NB4 (cell line): ENCODE data around the gene FHDC1.

Experiments used
- DNase-seq: peaks from one replicate; pipeline ENCODE4 v3.0.0; 2010; ENCODE audit warnings: low read depth
- H3K4me3 ChIP-seq: one replicate; pipeline ENCODE4 v1.5.1; 2011; ENCODE audit warnings: mild to moderate bottlenecking, low read depth, low read length, moderate library complexity
- MYC ChIP-seq: IDR thresholded peaks from 2 replicates; pipeline ENCODE4 v1.6.1; 2011; ENCODE audit warnings: low read depth, low read length
- POLR2A ChIP-seq: IDR thresholded peaks from 2 replicates; pipeline ENCODE4 v1.6.1; 2011; ENCODE audit warnings: mild to moderate bottlenecking; ENCODE audit not compliant: insufficient read length; ENCODE audit errors: extremely low read depth
- TF ChIP-seq, protein P1 (sequence below): IDR thresholded peaks from one replicate; pipeline ENCODE4 v1.5.1; 2012; ENCODE audit warnings: low read depth, low read length
- TF ChIP-seq, protein P2 (sequence below): IDR thresholded peaks from 2 replicates; pipeline ENCODE4 v1.6.1; 2011; ENCODE audit warnings: low read depth, low read length

Gene FHDC1

DNA sequence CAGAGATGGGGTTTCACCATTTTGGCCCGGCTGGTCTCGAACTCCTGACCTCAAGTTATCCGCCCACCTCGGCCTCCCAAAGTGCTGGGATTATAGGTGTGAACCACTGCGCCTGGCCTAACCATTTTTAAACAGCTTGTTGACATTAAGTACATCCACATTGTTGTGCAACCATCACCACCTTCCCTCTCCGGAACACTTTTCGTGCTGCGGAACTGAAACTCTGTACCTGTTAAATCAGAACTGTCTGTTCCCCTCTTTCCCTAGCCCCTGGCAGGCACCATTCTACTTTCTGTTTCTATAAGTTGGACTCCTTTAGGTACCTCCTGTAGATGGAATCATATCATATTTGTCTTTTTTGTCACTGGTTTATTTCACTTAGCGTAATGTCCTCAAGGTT lies 9.5 kb downstream of the FHDC1 start:
- TF ChIP-seq, protein P1, sequence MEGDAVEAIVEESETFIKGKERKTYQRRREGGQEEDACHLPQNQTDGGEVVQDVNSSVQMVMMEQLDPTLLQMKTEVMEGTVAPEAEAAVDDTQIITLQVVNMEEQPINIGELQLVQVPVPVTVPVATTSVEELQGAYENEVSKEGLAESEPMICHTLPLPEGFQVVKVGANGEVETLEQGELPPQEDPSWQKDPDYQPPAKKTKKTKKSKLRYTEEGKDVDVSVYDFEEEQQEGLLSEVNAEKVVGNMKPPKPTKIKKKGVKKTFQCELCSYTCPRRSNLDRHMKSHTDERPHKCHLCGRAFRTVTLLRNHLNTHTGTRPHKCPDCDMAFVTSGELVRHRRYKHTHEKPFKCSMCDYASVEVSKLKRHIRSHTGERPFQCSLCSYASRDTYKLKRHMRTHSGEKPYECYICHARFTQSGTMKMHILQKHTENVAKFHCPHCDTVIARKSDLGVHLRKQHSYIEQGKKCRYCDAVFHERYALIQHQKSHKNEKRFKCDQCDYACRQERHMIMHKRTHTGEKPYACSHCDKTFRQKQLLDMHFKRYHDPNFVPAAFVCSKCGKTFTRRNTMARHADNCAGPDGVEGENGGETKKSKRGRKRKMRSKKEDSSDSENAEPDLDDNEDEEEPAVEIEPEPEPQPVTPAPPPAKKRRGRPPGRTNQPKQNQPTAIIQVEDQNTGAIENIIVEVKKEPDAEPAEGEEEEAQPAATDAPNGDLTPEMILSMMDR, result no peak
- no peak for TF ChIP-seq MYC
- TF ChIP-seq, protein P2, sequence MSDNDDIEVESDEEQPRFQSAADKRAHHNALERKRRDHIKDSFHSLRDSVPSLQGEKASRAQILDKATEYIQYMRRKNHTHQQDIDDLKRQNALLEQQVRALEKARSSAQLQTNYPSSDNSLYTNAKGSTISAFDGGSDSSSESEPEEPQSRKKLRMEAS, result no peak
- no peak for TF ChIP-seq POLR2A
- DNase-seq, result no peak
- no peak overlapping the region for H3K4me3 ChIP-seq

DNA sequence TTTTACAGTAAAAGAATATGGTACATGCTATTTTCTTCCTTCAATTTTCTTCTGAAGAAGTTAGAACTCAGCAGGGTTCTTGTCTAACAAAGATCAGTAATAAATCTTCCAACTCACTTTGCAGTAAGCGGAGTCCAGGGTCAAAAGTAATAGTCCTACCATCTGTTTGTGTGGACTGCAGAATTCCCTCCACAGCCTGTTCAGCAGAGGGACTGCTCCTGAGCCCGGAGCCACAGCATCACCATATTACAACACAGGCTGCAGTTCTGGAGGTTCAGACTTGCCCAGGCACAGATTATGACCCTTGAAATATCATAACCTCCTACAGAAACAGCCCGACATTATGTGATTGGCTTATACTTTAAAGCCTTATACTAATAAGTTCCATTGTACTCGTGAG lies 10.3 kb downstream of the FHDC1 start:
- no peak for DNase-seq
- H3K4me3 ChIP-seq, result no peak overlapping the region
- TF ChIP-seq POLR2A (no peak), MYC (no peak)
- TF ChIP-seq, protein P1, result no peak
- TF ChIP-seq, protein P2, result no peak

GRCh38 chr4:152947311-152947710 lies 11.2 kb downstream of the FHDC1 start:
- DNase-seq, result no peak
- no peak overlapping the region for H3K4me3 ChIP-seq
- TF ChIP-seq MYC, result no peak
- TF ChIP-seq POLR2A, result no peak
- TF ChIP-seq, protein P1, result no peak
- TF ChIP-seq, protein P2, result no peak

DNA sequence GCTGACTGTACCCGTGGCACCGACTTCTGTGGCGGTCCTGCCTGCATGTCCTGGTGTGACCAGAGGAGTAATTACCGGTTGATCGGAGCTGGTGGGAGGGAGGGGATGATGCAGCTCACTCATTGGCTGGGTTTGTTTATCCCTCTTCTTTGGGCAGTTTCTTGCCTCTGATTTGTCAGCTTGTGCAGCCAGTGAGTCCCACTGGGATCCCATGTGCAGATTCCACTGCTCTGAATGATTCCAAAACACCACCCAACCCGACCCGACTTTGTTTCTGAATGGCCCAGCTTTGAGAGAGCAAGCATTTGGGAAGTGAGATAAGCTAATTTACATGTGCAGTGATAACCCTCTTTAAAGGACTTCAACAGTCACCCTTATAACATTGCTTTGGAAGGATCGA lies 13.8 kb downstream of the FHDC1 start:
- no peak overlapping the region for H3K4me3 ChIP-seq
- DNase-seq, result no peak
- TF ChIP-seq POLR2A, result no peak
- TF ChIP-seq MYC, result no peak
- TF ChIP-seq, protein P1, result no peak
- TF ChIP-seq, protein P2, result no peak

DNA sequence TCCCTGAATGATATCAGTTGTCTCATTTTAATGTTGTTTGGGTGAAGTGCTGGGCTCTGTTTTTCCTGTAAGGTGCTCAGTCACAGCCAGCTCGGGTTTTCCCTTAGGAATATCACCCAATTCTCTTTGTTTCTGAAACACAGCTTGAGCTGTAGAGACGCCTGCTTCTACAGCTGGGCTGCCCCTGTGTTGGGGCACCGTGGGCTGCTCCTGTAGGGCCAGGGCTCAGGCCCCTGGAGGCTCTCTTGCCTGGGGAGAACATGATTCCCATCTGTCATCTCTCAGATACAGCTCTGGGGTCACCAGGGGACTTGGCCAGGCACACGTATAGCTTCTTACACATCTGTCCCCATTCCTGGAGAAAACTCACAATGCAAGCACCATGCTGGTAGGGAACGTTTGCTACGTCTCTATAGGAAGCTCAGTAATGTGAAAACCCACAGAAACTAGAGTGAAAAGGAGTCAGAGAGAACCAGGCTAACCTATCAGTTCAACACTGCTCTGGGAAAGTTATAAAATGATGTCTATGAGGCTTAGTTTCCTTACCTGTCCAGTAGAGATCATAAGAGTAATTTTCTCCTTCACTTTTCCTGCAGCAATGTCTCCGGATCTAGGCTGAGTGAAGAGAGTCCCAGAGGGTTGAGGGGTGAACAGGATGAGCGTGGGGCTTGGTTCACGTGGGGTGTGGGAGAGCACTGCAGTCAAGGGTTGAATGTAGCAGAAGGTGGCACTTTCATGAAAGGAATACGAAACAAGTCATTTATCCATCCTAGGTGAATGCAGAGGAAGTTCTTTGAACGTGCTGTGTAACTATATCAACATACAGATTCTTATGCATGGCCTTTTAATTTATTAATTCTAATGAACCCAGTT lies 14.5 kb downstream of the FHDC1 start:
- no peak for DNase-seq
- TF ChIP-seq, protein P1, result no peak
- TF ChIP-seq, protein P2, result no peak
- no peak for TF ChIP-seq POLR2A
- TF ChIP-seq MYC, result no peak
- no peak overlapping the region for H3K4me3 ChIP-seq
